Posterior cingulate gyrus (tissue), 11 donors: Measurements from ENCODE around the gene CD6.

Experiments used
- DNase-seq, 10 donors: peaks; one replicate each; pipeline versions ENCODE4 v3.0.0 to v3.0.0-alpha.2; 2020 to 2021; ENCODE audit warnings: mixed read lengths in 3 of 10
- intact Hi-C: fragments of 100-400 bp; cut with DNase I; formaldehyde crosslinking; loops from one replicate; pipeline ENCODE4 v1.15.1; 2023

Gene CD6

DNA sequence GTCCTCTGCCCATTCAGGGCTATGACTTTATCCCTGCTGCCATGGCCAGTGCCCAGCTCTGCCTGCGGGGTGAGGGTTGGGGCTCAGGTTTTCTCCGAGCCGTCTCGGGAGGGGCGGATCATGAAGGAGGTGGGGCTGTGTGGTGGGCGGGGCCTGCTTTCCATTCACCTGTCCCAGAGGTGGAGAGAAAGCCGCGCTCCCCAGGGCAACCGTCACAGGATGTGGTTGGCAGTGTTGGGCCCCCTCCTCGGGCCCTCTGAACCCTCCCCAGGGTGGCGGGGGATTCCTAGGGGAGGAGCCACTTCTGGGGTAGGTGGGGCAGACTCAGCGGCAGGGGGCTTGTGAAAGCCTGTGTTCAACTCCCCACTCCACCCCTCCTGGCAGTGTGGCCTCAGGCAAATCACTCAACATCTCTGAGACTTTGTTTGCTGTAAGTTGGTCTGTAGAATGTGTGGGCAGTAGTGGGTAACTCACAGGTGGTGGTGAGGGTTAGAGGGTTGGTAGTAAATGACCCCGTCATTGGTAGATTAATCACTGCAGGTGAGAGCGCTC lies 50.3 kb downstream of the CD6 start:
- peak in 2 of 10 donors; percentile 65 to 81 for DNase-seq
- intact Hi-C loops, result no loop called here

DNA sequence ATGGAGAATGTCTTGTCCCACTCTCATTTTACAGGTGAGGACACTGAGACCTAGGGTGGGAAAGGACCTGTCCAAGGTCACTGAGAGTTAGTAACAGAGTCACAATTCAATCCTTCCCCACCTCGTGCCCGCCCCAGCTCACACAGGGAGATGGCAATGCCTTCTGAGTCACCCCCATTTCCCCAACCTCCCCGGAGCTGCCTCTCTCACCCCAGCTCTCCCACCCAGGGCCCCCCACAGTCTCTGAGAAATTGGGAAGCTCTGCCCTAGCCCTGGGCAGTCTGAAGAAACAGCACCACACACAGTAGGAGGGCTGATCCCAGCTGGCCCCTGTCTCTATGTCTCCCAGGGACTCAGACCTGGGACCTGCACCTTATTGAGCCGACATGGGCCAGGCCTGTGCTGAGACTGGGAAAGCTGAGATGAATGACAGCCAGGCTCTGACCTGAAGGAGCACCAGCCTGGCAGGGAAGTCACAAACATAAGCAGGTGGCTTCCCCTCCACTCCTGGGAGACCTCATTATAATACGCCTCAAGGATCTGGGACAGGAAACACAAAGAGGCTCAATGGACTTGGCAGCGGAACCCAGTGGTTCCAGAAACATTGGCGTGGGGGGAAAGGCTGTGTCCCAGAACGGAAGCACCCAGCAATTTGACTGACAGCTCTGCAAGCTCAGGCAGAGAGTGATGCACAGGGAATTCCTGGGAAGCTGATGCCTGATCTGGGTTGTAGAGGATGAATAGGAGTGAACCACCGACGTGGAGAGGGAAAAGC lies 51.0 kb downstream of the CD6 start:
- intact Hi-C loops, result no loop called here
- peak in 2 of 10 donors; percentile 47 to 50 for DNase-seq

DNA sequence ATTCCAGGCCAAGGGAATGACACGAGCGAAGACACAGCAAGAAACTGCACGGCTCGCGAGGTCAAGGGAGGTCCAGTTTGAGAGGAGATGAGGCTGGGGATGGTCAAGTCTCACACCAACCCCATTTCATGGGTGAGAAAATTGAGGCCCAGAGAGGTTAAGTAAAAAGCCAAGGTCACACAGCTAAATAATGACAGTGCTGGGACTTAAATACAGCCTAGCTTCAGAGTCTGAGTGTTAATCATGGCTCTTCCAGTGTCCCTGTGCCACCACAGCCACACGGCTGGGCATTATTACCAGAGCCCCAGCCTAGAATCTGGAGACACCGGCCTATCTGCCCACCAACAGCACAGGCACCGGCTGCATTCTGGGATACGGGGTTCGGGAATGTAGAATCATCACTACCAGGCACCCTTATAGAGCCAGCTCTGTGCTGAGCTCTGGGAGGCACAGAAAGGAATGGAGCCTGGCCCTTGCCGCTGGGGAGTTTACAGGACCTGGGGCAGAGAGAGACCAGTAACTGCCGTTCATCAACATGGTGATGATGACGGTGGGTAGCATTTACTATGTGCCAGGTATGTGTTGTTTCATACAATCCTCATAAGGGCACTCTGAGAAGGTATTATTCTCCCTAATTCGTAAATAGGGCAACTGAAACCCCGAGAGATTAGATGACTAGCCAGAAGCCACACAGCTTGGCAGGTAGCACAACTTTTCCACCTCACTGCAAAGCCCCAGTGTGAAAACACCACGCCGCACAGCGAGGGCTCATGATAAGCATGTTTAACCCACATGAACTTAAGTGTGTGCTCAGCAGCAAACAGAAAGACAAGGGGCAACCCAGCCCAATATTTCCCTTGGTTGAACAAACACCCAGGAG lies 51.8 kb downstream of the CD6 start:
- intact Hi-C loops, result no loop called here
- DNase-seq, result peak in 1 of 10 donors; percentile 32

DNA sequence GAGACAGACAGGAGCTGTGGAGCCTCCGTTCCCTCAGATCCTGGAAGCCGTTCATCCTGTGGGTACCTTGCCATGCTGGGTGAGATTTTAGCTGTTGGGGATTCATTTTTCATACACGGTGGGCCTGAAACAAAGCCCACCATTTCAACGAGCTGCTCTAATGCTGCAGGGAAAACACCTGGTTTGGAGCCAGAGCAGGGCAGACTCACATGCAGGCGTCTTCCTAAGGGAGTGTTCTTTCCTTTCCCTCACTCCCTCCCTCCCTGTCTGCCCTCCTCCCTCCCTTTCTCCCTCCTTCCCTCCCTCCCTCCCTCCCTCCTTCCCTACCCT lies 52.5 kb downstream of the CD6 start:
- peak in 1 of 10 donors; percentile 17 for DNase-seq
- intact Hi-C loops, result no loop called here

DNA sequence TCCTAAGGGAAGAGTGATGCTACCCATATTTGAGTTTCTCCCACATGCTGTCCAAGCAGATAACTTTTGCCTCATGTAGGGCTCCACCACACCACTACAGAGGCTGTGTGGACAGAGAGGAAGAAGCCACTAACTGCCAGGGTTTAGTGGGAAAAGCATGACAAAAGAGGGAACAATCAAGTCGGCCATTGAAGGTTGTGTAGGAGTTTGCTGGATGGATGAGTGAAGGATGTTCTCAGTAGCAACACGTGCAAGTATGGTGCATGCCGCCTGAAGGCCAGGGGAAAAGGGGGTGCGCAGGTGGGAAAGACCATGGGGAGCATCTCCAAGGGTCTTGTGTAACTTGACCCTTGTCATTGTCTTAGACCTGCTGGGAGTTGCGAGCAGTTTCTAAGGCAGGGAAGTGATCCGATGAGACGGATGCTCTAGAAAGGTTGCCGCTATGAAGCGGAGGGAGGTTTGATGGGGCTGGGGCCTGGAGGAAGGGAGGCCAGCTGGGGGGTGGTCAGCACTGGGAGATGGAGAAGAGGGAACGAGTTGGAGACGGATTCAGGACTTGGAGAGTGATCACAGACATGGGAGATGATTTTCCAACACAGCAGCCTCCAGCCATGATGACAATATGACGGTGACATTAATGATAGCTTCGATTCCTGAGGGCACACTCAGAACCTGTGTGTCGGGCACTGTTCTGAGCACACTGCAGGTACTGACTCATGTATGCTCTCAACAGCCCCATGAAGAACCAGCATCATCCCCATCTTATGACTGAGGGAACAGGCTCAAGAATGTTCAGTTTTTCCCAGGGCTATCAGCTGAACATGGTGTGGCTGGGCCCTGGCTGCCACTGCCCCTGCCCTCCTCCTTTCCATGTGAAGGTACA lies 53.7 kb downstream of the CD6 start:
- DNase-seq, result peak in 2 of 10 donors; percentile 5 to 46
- intact Hi-C loops, result no loop called here

DNA sequence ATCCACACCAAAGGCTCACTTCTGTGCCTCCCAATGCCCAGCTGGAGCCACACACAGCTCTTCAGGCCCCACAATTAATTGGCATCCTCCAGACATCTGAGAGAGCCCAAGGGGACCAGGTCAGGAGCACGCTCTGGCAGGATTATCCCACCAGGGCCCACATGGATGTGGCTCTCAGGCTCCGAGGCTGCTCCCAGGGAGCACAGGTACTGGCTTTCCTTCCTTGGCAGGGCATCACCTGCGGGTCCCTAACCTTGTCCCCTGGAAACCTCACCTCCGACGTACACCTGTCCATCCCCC lies 54.3 kb downstream of the CD6 start:
- intact Hi-C loops, result no loop called here
- DNase-seq, result peak in 2 of 10 donors; percentile 53 to 58

DNA sequence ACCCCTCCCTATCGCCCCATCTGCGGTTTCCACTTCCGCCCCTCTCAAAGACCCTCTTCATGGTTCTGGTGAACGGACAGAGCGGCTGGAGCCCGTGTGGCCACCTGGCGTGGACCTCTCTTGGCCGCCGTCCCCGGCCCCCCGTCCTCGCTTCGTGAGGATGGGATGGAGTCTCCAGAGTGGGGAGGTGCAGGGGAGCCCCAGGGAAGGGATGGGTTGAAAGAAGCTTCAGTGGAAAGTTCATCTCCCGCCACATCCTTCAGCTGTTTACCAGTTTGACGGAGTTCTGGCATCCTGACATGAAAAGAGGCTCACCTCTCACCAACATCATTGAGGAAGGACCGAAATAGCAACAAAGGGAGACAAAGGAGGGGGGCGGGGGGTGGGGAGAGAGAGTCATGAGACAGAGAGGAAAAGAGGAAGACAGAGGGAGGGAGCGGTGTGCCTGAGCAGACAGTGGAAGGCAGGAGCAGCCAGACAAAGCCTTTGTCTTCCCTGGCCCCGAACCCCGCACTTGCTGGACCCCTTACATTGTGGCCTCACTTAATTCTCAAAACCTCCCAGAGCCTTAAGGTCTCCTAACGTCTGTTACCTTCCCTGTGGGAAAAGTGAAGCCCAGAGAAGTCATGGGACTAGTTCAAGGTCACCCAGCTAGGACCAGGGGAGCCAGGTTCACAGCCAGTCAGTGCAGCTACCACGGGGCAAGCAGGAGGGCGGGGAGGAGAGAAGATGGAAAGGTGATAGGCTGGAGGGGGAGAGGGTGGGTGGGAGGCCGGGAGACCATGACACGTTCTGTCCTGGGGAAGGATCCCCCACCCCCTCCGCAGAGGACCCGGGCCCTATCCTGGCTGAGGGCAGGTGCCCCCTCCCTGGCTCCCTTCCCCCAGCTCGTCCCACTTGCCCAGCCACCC lies 54.9 kb downstream of the CD6 start:
- intact Hi-C loops, result no loop called here
- DNase-seq, result peak in 2 of 10 donors; percentile 41 to 50

DNA sequence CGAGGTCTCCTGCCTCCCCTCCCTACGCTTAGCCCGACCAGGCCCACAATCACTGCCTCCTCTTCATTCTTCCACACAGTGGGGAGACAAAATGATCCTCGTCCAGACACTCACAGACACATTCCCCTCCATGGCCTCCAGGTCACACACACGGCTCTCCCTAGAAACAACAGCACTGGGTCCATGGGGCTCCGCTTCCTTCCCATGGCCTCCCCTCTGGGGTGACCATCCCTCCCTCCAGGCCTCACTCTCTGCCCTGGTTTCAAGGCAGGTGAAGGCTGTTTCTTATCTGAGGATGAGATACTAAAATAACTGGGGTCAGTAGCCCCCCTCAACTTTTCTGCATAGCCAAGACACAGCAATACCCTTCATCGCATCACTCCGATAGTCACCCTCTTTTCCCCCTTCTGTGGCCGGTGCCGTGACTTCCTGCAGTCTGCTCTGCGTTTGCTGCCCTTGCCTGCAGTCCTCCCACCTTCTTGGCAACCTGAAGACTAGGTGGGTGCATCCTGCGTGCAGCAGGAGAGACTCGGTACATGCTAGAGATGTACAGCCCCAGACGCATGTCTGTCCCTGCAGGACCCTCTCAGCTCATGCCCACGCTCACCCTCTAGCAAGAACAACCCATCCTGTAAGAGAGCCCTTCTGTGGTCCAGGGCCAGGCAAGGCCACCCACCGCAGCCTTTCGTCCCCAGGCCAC lies 55.8 kb downstream of the CD6 start:
- intact Hi-C loops, result no loop called here
- DNase-seq, result peak in 1 of 10 donors; percentile 42

DNA sequence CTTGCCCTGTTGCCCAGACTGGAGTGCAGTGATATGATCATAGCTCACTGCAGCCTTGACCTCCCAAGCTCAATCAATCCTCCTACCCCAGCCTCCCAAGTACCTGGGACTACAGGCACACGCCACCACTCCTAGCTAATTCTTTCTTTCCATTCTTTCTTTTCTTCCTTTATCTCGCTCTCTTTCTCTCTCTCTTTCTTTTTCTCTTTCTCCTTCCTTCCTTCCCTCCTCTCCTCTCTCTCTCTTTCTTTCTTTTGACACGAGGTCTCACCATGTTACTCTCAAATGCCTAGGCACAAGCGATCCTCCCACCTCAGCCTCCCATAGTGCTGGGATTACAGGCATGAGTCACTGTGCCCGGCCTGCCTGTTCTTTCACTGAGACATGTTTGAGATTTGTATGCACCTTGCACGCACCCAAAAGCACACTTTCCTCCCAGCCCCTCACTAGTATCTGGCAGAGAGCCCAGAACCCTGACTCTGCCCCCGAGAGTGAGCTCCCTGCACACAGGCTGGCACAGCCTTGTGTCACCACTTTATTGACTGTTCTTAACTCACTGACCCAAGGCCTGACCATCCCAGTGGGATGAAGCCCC lies 56.8 kb downstream of the CD6 start:
- intact Hi-C loops, result no loop called here
- peak in 1 of 10 donors; percentile 47 for DNase-seq

DNA sequence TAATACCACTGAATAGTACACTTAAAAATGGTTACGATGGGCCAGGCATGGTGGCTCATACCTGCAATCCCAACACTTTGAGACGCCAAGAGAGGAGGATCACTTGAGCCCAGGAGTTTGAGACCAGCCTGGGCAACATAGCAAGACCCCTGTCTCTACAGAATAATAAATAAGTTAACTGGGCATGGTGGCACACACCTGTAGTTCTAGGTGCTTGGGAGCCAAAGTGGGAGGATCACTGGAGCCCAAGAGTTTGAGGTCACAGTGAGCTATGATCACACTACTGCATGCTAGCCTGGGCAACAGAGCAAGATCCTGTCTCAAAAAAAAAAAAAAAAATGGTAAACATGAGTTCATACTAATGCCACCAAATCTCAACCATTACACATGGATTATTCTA lies 61.3 kb downstream of the CD6 start:
- intact Hi-C loops, result no loop called here
- DNase-seq, result no peak

DNA sequence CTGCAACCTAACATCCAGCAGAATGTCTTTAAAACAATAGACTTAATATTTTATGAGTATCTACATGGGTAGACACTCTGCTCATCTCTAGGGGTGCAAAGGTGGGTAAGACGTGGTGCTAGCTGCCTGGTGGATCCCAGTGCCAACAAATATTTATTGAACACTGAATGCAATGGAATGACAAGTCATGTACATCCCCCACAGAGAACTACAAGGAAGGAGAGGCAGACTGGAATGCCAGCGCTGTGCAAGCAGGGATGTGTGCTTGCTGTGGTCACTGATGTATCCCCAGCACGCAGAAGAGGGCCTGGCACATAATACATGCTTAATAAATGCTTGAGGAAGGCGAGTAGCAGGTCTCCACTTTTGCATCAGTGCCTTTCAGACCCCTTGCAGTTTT lies 61.9 kb downstream of the CD6 start:
- intact Hi-C loops, result no loop called here
- DNase-seq, result no peak

DNA sequence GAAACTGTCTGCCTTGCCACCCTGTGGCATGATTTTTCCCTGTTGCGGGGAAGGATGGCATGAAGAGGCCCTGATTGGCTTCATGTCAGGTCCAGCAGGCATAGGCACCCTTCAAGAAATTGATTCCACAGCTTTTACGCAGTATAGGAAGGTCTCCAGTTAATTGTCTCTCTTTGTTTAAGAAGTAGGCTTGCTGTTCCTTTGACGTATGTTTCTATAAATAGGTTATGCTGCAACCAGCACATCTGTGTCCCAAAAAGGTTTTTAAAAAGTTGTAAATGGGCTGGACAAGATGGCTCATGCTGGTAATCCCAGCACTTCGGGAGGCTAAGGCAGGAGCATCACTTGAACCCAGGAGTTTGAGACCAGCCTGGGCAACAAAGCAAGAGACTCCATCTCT lies 62.6 kb downstream of the CD6 start:
- no peak for DNase-seq
- intact Hi-C loops, result no loop called here

DNA sequence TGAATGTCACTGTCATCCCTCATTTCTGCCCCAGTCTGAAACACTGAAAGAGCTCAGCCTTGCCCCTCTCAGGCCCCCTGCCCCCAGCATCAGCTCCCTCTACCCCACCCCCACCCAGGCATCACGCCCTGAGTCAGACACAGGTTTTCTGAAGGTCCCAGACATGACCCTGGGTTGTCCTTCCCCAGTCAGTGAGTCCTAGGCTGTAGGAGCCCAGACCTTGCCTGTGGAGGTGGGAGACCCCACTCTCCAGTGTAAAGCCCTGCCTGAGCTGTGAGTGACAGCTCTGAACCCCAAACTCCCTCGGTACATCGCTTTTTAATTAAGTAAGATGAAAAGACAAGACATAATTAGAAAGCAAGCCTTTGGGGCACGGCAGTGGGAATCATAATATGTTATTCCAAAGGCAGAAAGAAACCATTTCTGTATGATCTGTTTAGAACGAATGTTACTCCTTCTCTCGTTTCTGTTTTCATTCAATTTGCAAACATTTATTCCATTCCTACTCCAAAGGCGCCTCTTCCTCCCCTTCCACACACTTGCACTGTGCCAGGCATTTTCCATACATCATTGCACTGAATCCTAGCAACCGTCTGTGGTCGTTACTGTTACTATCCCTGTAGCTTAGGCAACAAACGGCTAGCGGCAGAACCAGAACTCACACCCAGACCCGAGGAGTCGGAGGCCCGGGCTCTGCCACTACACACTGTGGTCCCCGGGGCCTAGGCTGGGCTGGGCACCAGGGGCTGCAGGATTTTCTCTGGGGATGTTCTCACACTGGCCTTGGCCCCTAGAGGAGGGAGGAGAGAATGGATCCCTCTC lies 63.4 kb downstream of the CD6 start:
- intact Hi-C loops, result loop anchor here (5.0 kb wide), 1 partner anchor 113 kb away; the partner anchor contains the start of gene TMEM132A

DNA sequence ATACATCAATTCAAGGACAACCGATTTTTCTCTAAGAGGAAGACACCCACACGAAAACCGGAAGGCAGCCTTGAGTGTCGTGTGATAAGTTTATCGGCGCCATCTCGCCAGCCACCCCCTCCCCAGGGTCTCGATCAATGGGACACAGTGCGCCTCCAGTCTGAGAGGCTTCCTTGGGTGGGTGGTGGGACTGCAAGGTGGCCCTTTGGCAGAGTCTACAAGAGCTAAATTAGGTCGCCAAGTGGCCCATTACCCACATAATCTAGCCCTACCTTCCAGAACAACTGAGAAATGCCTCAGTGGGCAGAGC lies 64.0 kb downstream of the CD6 start:
- intact Hi-C loops, result loop anchor here (5.0 kb wide), 1 partner anchor 113 kb away; the partner anchor contains the start of gene TMEM132A
- no peak for DNase-seq

More for the DNA sequence above, 63.4 kb downstream of the CD6 start:
- DNase-seq, result peak in 2 of 10 donors; percentile 55 to 59

DNA sequence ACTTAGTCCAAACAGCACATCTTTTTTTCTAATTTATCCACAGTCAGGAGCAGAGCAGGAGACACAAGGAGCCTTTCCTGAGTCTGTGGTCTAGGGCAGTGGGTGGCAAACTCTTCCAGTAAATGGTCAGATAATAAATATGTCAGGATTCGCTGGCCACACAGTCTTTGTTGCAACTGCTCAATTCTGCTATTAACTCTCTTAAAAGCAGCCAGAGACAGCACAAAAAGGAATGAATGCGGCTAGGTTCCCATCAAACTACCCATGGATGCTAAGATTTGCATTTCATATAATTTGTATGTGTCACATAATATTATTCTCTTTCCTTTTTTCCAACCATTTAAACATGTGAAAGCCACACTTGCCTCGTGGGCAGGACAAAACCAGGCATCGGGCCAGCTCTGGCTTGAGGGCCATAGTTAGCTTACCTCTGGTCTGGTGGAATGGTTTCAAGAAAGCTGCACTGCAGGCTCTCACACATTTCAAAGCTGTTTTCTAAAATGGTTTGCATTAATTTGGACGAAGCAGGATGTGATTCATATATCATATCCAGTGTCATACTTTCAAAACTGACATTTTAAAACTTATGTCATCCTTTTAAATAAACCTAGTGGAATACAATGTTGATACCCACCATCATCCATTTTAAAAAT lies 66.1 kb downstream of the CD6 start:
- intact Hi-C loops, result loop anchor here (5.0 kb wide), 1 partner anchor 115 kb away; the partner anchor contains the start of gene TMEM132A
- DNase-seq, result peak in 9 of 10 donors; percentile 30 to 94 (median 67)

DNA sequence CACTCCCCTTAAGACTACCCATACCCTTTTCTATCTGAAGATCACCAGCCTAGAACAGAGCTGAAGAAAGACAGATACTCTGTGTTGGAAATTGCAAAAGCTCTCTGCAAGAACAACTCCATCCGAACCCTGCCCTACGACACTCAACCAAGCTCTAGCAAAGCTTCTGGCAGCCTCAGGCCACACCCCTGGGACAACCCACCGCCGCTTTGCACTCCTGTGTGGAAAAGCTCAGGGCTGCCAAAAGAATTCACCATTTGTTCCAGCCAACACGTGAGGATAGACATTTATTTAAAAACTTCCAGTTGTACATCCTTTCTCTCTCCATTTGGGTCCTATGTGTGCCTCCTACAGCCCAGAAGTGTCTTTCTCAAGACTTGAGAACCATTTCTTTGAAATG lies 68.4 kb downstream of the CD6 start:
- DNase-seq, result no peak
- intact Hi-C loops, result loop anchor here (5.0 kb wide), 1 partner anchor 118 kb away; the partner anchor contains the start of gene TMEM132A
